HG03521 (cell line): ENCODE results near the gene HPD.
"Not testable (repeated sequence)": the region's sequence is repeated elsewhere in the genome, so short reads cannot be mapped to it uniquely, and the experiment has no call there.

Experiments used
- ATAC-seq: cut with Tn5 transposase; IDR thresholded peaks from one replicate; pipeline ENCODE4 v1.9.1; 2021; ENCODE audit warnings: mild to moderate bottlenecking, moderate library complexity; ENCODE audit not compliant: unreplicated experiment

The HPD gene

DNA sequence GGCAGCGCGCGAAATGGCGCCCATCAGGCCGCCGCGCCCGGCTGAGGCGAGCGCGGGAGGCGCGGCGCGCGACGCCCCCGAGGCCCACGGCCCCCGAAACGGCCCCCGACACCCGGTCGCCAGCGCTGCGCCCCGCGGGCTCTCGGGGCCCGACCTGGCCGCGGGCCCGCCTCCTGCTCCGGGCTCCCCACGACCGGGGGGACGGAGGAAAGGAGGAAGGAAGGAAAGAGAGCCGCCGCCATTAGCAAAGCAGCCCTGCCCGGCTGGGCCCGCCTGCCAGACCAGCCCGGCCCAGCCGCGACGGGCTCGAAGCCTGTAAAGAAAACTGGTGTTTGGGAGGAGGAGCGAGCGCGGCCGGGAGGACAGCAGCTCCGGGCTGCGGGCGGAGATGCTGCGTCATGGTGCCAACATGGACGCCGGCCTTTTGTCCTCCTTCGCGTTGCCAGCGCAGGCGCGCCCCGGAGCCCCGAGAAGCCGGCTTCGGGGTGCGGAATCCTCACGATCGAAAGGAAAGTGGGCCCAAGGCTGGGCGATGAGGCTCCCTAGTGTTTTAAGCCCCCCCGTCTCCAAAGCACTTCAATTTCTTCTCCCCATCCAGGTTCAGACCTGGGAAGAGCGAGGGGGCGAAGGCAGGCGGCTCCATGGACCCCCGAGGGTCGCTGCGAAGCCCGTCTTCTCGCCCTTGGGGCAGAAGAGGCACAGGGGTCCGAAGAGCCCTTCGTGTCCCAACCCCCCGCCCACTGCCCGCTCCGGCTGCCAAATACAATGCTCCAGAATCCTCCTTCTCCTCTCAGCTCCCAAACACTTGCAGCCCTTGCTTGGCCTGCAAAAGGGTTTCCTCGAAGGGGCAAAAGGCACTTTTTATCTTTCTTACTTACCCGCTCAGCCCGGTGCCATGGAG, 57.7 kb downstream of the HPD start:
- ATAC-seq, result no peak

- ATAC-seq, result no peak
Observed at GRCh38 chr12:121799842-121800693, 58.6 kb downstream of the HPD start.

GRCh38 chr12:121799156-121799841, 59.4 kb downstream of the HPD start:
- ATAC-seq, result no peak

DNA sequence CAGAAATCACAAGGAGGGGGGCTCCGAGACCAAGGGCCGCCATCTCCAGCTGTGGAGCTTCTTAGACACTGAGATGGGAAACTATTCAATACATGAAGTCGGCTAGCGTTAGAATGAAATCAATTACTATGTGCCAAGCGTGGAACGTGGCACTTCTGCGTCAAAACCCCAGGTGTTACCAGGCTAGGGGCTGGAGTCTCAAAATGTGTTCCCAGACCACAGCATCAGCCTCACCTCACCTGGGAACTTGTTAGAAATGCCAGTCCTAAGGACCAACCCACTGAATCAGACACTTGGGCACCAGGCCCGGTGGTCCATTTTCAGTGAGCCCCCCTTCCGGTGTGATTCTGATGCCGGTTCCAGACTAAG, 59.9 kb downstream of the HPD start:
- ATAC-seq, result no peak

- no peak for ATAC-seq
Observed at GRCh38 chr12:121797937-121798786, 60.5 kb downstream of the HPD start.

DNA sequence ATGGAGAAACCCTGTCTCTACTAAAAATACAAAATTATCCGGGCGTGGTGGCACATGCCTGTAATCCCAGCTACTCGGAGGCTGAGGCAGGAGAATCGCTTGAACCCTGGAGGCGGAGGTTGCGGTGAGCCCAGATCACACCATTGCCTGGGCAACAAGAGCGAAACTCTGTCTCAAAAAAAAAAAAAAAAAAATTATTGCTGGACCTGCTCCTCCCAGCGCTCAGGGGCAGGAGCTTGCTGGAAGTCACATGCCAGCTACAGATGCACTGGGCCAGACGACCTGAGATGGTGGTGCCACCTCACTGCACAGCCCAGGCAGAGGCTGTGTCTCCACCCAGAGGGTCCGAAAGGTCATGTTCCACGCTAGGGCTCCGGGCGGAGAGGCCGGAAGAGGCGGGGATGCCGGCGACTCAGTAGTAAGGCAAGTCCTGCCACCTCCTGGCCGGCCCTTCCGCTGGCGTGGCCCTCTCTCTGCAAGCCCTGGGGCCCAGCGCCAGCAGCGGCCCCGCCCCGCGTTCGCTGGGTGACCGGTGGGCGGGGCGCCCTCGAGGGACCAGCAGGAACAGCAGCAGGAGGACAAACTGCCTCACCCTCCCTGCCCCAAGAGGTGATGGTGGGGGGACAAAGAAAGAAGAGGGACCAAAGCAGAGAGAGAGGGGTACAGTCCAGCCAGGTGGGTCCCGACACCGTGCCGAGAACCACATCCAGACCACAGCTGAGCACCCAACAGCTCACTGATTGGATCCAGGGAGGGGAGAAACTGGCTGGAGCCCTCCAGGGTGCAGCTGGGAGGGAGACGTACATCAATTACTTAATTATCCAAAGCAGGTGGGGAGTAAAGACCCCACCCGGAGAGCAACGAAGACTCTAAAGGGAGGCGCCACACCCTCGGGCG, 61.6 kb downstream of the HPD start:
- no peak for ATAC-seq

DNA sequence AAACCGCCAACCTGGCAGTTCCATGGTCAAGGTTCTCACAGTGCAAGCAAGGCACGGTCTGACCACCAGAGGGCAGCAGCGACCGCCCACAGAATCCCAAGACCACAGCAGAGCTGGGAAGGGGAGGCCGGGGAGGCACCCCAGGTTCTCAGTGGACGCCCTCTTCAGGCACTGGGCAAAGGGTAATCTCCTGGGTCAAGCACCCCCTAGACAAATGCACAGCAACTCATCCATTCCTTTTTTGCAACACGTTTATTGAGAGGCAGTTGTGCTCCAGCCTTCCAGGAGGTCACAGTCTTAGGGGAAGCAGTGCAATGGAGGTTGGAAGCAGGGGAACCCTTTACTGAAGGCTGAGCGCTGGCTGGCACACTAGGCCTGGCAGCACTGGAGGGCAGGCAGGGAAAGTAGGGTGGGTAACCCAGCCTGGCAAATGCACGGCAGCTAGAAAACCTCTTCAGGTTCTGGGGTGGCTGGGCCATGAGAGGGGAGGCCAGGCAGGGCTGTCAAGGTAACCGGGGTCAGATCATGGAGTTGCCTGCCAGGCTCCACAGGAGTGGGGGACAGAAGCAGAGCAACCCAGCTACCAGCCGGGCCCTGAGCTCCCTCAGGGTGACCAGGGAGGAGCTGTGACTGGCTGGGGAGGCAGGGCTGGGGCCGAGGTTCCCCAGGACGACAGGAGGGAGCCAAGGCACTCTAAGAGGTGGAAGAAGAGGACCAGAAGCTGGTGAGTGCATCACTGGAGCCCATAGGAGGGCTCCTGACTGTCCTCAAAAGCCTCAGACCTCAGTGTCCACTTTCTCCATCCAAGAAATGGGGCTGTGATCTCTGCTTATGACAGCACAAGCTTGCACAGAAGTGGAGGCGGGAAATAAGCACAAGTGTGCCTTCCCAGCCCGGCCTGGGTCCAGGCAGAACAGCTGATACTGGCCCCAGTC, 63.4 kb downstream of the HPD start:
- no peak for ATAC-seq

DNA sequence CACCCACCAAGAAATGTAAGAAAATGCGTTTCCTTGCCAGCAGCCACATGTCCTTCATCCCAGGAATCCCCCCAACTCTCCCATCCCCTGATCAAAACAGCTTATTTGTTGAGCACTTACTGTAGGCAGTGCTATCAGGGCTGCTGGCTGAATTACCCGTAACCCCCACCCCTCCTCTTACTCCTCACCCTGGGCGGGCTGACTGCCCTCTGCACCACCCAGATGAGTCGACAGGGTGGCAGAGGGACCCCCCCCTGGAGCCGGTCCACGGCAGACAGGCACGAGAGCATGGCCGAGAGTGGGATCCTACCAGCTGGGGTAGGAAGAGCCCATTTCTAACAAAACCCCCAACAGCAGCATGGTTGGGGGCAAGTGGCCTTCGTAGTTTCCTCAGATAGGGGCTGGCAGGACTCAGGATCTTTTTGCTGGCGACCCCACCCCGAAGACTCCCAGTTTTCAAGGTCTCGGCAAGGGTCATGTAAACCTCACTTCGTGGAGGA, 64.1 kb downstream of the HPD start:
- ATAC-seq, result no peak

GRCh38 chr12:121793838-121794533, 64.7 kb downstream of the HPD start:
- peak; percentile 55 for ATAC-seq

GRCh38 chr12:121793440-121793837, 65.2 kb downstream of the HPD start, which contains the start of gene RHOF:
TSS of gene RHOF (minus strand) at chr12:121793688. CDS start at chr12:121793633, 55 bp downstream.
- peak; percentile 23 for ATAC-seq

GRCh38 chr12:121792607-121793439, 65.8 kb downstream of the HPD start:
- no peak for ATAC-seq

- no peak for ATAC-seq
Observed at GRCh38 chr12:121791671-121792551, 66.7 kb downstream of the HPD start.

DNA sequence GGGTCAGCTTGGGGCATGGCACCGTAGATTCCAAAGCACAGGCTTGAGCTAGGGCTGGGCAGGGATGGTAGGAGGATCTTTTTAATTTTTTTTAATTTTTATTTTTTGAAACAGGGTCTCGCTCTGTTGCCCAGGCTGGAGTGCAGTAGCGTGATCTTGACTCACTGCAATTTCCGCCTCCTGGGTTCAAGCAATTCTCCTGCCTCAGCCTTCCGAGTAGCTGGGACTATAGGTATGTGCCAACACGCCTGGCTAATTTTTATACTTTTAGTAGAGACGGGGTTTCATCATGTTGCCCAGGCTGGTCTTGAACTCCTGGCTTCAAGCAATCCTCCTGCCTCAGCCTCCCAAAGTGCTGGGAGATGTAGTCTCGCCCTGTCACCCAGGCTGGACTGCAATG, 67.9 kb downstream of the HPD start:
- ATAC-seq, result not testable (repeated sequence)

- ATAC-seq, result peak; percentile 34
Observed at GRCh38 chr12:121789800-121790728, 68.6 kb downstream of the HPD start.
